Suprapubic skin (tissue), 4 donors: Measurements from ENCODE around the gene SLC39A2. TPM values are rescaled to one million over a fixed set of nuclear protein-coding genes. Genes with fewer than 3 reads are reported as not detected.

Experiments used
- DNase-seq, 2 donors: peaks; one replicate each; pipeline ENCODE4 v3.0.0-alpha.2; 2019; ENCODE audit warnings: low spot score in 2 of 2
- H3K27ac ChIP-seq: fragments of 200-600 bp; sonication (generic); one replicate; pipeline ENCODE4 v1.5.1; 2019
- H3K27me3 ChIP-seq: fragments of 200-600 bp; sonication (generic); one replicate; pipeline ENCODE4 v1.5.1; 2019
- H3K36me3 ChIP-seq: fragments of 200-600 bp; sonication (generic); one replicate; pipeline ENCODE4 v1.5.1; 2019
- H3K4me1 ChIP-seq: fragments of 200-600 bp; sonication (generic); one replicate; pipeline ENCODE4 v1.5.1; 2019
- H3K4me3 ChIP-seq: fragments of 200-600 bp; sonication (generic); one replicate; pipeline ENCODE4 v1.5.1; 2019; ENCODE audit warnings: mild to moderate bottlenecking
- H3K9me3 ChIP-seq: fragments of 200-600 bp; sonication (generic); one replicate; pipeline ENCODE4 v1.5.1; 2019
- EP300 ChIP-seq: sonication (generic); formaldehyde crosslinking; IDR thresholded peaks from one replicate; pipeline ENCODE4 v1.6.1; 2017; ENCODE audit warnings: antibody characterized with exemption
- POLR2A ChIP-seq, 2 donors: fragments of 450-650 bp; IDR thresholded peaks; one replicate each; pipeline ENCODE4 v1.6.1; 2017; ENCODE audit warnings: antibody characterized with exemption in 2 of 2, mild to moderate bottlenecking in 2 of 2, moderate library complexity in 2 of 2
- POLR2AphosphoS5 ChIP-seq, 3 donors: sonication (generic); formaldehyde crosslinking; IDR thresholded peaks; one replicate each; pipeline ENCODE4 v1.6.1; 2017; ENCODE audit warnings: antibody characterized with exemption in 3 of 3
- WGBS: methylation state at CpG from one replicate; pipeline ENCODE4 v1.1.5; 2018; 5-methylcytosine and 5-hydroxymethylcytosine counted together
- total RNA-seq, 4 donors: library from RNA; depleted of rRNA; stranded (reverse); fragments of >200 nt; gene quantifications; one replicate each; pipeline ENCODE4 v1.1.0, GENCODE V29; 2016
- TF ChIP-seq, protein P1 (sequence below), 2 donors: fragments of 200-600 bp in 1 of 2; fragments of 450-650 bp in 1 of 2; sonication (generic) in 1 of 2; IDR thresholded peaks; one replicate each; pipeline ENCODE4 v1.5.1; 2016 to 2019; ENCODE audit warnings: antibody characterized with exemption in 2 of 2, mild to moderate bottlenecking in 1 of 2, moderate library complexity in 1 of 2

Gene SLC39A2
- total RNA-seq, 4 donors from 2014 or later: 5.1 to 46.7 (median 33.7) TPM

DNA sequence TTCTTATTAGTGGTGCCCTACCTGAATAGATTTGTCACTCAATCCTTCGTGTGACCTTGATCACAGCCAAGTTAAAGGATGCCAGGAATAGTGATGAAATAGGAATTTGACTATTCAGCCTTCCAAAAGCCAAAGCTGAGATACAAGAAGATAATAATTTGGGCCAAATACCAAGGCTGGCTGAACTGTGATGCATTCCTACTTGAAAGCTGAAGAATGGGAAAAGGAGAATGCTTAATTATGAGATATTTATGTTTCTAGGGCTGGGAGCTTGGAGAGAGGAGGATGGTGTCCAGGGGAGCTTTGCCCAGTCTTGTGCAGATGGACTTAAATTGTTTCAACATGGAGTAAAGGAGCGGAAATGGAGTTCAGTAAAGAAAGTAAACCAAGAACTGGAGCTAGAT lies 48.3 kb downstream of the SLC39A2 start:
- H3K27ac ChIP-seq: no peak overlapping the region

DNA sequence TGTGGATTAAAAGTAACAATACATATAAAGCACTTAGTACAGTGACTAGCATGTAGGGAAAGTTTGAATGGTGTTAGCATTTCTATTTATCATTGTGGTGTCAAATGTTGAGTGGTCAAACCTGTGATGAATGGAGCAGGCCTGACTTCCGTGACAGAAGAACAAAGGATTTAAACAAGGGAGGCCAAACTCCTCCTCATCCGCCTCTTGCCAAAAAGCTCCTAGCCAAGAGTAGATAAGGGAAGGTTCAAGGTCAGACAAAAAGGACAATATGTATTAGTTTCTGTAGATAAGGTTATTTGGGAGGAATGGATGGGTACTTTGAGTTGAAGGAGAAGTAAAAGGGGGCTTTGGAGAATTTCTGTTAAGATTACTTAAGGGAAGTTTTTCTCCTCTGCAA lies 49.5 kb downstream of the SLC39A2 start:
- H3K36me3 ChIP-seq: no peaks in the 10 kb centered on the region
- H3K9me3 ChIP-seq: no peaks in the 10 kb centered on the region
- H3K27me3 ChIP-seq: no peaks in the 10 kb centered on the region
- peaks cover 4% of the 10 kb centered on the region for H3K4me1 ChIP-seq
- TF ChIP-seq, protein P1, sequence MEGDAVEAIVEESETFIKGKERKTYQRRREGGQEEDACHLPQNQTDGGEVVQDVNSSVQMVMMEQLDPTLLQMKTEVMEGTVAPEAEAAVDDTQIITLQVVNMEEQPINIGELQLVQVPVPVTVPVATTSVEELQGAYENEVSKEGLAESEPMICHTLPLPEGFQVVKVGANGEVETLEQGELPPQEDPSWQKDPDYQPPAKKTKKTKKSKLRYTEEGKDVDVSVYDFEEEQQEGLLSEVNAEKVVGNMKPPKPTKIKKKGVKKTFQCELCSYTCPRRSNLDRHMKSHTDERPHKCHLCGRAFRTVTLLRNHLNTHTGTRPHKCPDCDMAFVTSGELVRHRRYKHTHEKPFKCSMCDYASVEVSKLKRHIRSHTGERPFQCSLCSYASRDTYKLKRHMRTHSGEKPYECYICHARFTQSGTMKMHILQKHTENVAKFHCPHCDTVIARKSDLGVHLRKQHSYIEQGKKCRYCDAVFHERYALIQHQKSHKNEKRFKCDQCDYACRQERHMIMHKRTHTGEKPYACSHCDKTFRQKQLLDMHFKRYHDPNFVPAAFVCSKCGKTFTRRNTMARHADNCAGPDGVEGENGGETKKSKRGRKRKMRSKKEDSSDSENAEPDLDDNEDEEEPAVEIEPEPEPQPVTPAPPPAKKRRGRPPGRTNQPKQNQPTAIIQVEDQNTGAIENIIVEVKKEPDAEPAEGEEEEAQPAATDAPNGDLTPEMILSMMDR (IDR thresholded peaks at IDR 0.05): no peak
- TF ChIP-seq POLR2A (IDR thresholded peaks at IDR 0.05): no peak
- TF ChIP-seq POLR2AphosphoS5 (IDR thresholded peaks at IDR 0.05): no peak
- no peak for TF ChIP-seq EP300
- WGBS: 86% methylated on average over 2 of the region's 2 CpGs
- H3K27ac ChIP-seq: no peak overlapping the region
- H3K4me3 ChIP-seq: no peak overlapping the region
- no peak for DNase-seq

More for the DNA sequence above, 48.3 kb downstream of the SLC39A2 start:
- Histone ChIP-seq H3K36me3 (no peaks in the 10 kb centered on the region), H3K9me3 (no peaks in the 10 kb centered on the region), H3K4me1 (peaks cover 16% of the 10 kb centered on the region), H3K4me3 (no peak overlapping the region), H3K27me3 (no peaks in the 10 kb centered on the region)
- TF ChIP-seq POLR2A (IDR thresholded peaks at IDR 0.05) (no peak), EP300 (no peak), POLR2AphosphoS5 (IDR thresholded peaks at IDR 0.05) (no peak)
- TF ChIP-seq, protein P1 (IDR thresholded peaks at IDR 0.05): no peak
- no peak for DNase-seq
- WGBS: 22% methylated on average over 2 of the region's 2 CpGs

GRCh38 chr14:21049271-21049673 lies 50.2 kb downstream of the SLC39A2 start:
- Histone ChIP-seq H3K27ac (no peak overlapping the region), H3K9me3 (no peaks in the 10 kb centered on the region), H3K36me3 (no peaks in the 10 kb centered on the region), H3K4me1 (no peaks in the 10 kb centered on the region), H3K4me3 (no peak overlapping the region), H3K27me3 (no peaks in the 10 kb centered on the region)
- no peak for DNase-seq
- WGBS: 75% methylated on average over 3 of the region's 3 CpGs
- TF ChIP-seq POLR2A (IDR thresholded peaks at IDR 0.05) (no peak), POLR2AphosphoS5 (IDR thresholded peaks at IDR 0.05) (no peak), EP300 (no peak)
- TF ChIP-seq, protein P1 (IDR thresholded peaks at IDR 0.05): no peak

GRCh38 chr14:21050597-21050996 lies 51.5 kb downstream of the SLC39A2 start:
- TF ChIP-seq, protein P1 (IDR thresholded peaks at IDR 0.05): no peak
- no peak for TF ChIP-seq POLR2AphosphoS5 (IDR thresholded peaks at IDR 0.05)
- no peak for TF ChIP-seq EP300
- no peak for TF ChIP-seq POLR2A (IDR thresholded peaks at IDR 0.05)
- no peak overlapping the region for H3K27ac ChIP-seq
- no peak overlapping the region for H3K4me3 ChIP-seq
- 86% methylated on average over 3 of the region's 3 CpGs for WGBS
- H3K4me1 ChIP-seq: no peaks in the 10 kb centered on the region
- H3K9me3 ChIP-seq: no peaks in the 10 kb centered on the region
- H3K36me3 ChIP-seq: no peaks in the 10 kb centered on the region
- no peaks in the 10 kb centered on the region for H3K27me3 ChIP-seq
- no peak for DNase-seq

Other genes starting within 250 kb of the SLC39A2 start
- not detected for gene EDDM3B, start 230.9 kb upstream of the SLC39A2 start, total RNA-seq
- gene RNASE6, start 218.0 kb upstream of the SLC39A2 start, total RNA-seq: 1 to 10 TPM; 4.0 to 8.1 (median 7.6) TPM
- gene RNASE1, start 196.4 kb upstream of the SLC39A2 start, total RNA-seq: 10 to 100 TPM; 39.7 to 97.1 (median 64.0) TPM
- not detected for gene RNASE3, start 107.9 kb upstream of the SLC39A2 start, total RNA-seq
- 1 to 10 TPM in 1 of 4 donors, not detected in 3; 1.6 TPM for gene RNASE2, start 43.8 kb upstream of the SLC39A2 start, total RNA-seq
- gene METTL17, start 9.3 kb upstream of the SLC39A2 start, total RNA-seq: 100 to 1,000 TPM in 2 of 4 donors, 10 to 100 TPM in 2; 64.9 to 332 (median 96.3) TPM
- 100 to 1,000 TPM; 269 to 433 (median 295) TPM for gene NDRG2, start 25.8 kb downstream of the SLC39A2 start, total RNA-seq
- not detected for gene TPPP2, start 30.9 kb downstream of the SLC39A2 start, total RNA-seq
- gene RNASE13, start 35.5 kb downstream of the SLC39A2 start, total RNA-seq: under 1 TPM in 1 of 4 donors, not detected in 3; 0.29 TPM
- 10 to 100 TPM; 10.3 to 46.9 (median 35.4) TPM for gene RNASE7, start 43.1 kb downstream of the SLC39A2 start, total RNA-seq
- gene RNASE8, start 58.5 kb downstream of the SLC39A2 start, total RNA-seq: not detected
- gene ARHGEF40, start 71.0 kb downstream of the SLC39A2 start, total RNA-seq: 10 to 100 TPM; 14.4 to 22.8 (median 17.6) TPM
- gene ZNF219, start 99.4 kb downstream of the SLC39A2 start, total RNA-seq: 10 to 100 TPM; 44.2 to 70.0 (median 56.7) TPM
- 1 to 10 TPM in 1 of 4 donors, under 1 TPM in 2, not detected in 1; 0.53 to 2.0 (median 0.83) TPM for gene TMEM253, start 101.8 kb downstream of the SLC39A2 start, total RNA-seq
- gene OR5AU1, start 156.8 kb downstream of the SLC39A2 start, total RNA-seq: not detected